K562 (cell line): ENCODE measurements around the gene TFF1. TPM values are rescaled to one million over a fixed set of nuclear protein-coding genes. Genes with fewer than 3 reads are reported as not detected.

ENCODE experiments used
- ATAC-seq: fragments of 200-7000 bp; cut with Tn5 transposase; 3 replicates; pipeline ENCODE4 v1.9.1; 2020; ENCODE audit warnings: moderate library complexity
- BruUV-seq: library from RNA; stranded (reverse); fragments of 400-500 nt; replicated peaks from 2 replicates; lab custom pipeline; 2021; lab: Mats Ljungman, UMichigan
- CTCF ChIA-PET: fragments of 300-600 bp; formaldehyde crosslinking; extraction: SDS; loops from one replicate; lab custom pipeline; 2021; ENCODE audit warnings: low intra/inter-chr PET ratio; lab: Yijun Ruan, JAX
- POLR2A ChIA-PET: fragments of 300-600, 350-650 bp; sonication (Branson Sonifier 250); formaldehyde crosslinking; extraction: SDS; loops from one replicate; lab custom pipeline; 2021; ENCODE audit warnings: antibody characterized with exemption, inconsistent platforms; lab: Yijun Ruan, JAX
- DNase-seq, 4 experiments: peaks; one replicate each; pipeline versions ENCODE4 v3.0.0 to v3.0.0-alpha.2; 2011 to 2018; ENCODE audit warnings: low spot score in 3 of 4, mixed read lengths in 3 of 4; ENCODE audit errors: extremely low read depth in 1 of 4
- FAIRE-seq: peaks from 2 replicates; lab custom pipeline; 2011; peaks lifted over from hg19 to GRCh38; lab: Jason Lieb, UNC
- H2AFZ ChIP-seq: 2 replicates; pipeline ENCODE4 v1.6.0; 2011; ENCODE audit warnings: low read depth, low read length, control low read depth, inconsistent platforms
- H3K27ac ChIP-seq: fragments of 200-600 bp; 3 replicates; pipeline ENCODE4 v1.8.0; 2011; ENCODE audit warnings: low read depth, mild to moderate bottlenecking, control low read depth, inconsistent platforms, low read length, moderate library complexity, mixed read lengths; ENCODE audit errors: extremely low read depth
- H3K27me3 ChIP-seq, 2 experiments: fragments of 300-600 bp in 1 of 2; 2 replicates in 1 of 2; 3 replicates in 1 of 2; pipeline versions ENCODE4 v1.6.0 to v1.8.0; 2011; ENCODE audit warnings: inconsistent platforms in 2 of 2, low read length in 2 of 2, mild to moderate bottlenecking in 1 of 2, mixed read lengths in 1 of 2, moderate library complexity in 1 of 2; ENCODE audit not compliant: control insufficient read depth in 2 of 2, insufficient read depth in 2 of 2
- H3K36me3 ChIP-seq: fragments of 300-600 bp; 3 replicates; pipeline ENCODE4 v1.8.0; 2011; ENCODE audit warnings: mild to moderate bottlenecking, low read length, inconsistent platforms; ENCODE audit not compliant: control insufficient read depth, insufficient read depth
- H3K4me1 ChIP-seq, 2 experiments: fragments of 200-600 bp in 1 of 2; replicated peaks in 1 of 2; 2 replicates in 1 of 2; 3 replicates in 1 of 2; pipeline versions ENCODE4 v1.5.1 to v1.8.0; 2011; ENCODE audit warnings: inconsistent platforms in 2 of 2, low read length in 2 of 2, mild to moderate bottlenecking in 1 of 2, mixed read lengths in 1 of 2, moderate library complexity in 1 of 2; ENCODE audit not compliant: control insufficient read depth in 2 of 2, insufficient read depth in 2 of 2
- H3K4me2 ChIP-seq: 2 replicates; pipeline ENCODE4 v1.6.1; 2011; ENCODE audit warnings: low read length, control low read depth, inconsistent platforms, mixed read lengths; ENCODE audit not compliant: insufficient read depth
- H3K4me3 ChIP-seq: fragments of 200-600 bp; sonication (generic), shearing (Covaris generic); 2 replicates; pipeline ENCODE4 v1.5.1; 2016; ENCODE audit warnings: control low read depth, inconsistent platforms
- H3K79me2 ChIP-seq: fragments of 200-600 bp; 3 replicates; pipeline ENCODE4 v1.8.0; 2011; ENCODE audit warnings: low read length, inconsistent platforms; ENCODE audit not compliant: control insufficient read depth, insufficient read depth
- H3K9ac ChIP-seq, 2 experiments: 2 replicates each; pipeline versions ENCODE4 v1.6.0 to v1.6.1; 2011; ENCODE audit warnings: low read depth in 2 of 2, low read length in 2 of 2, control low read depth in 1 of 2, inconsistent platforms in 1 of 2, mild to moderate bottlenecking in 1 of 2, mixed read lengths in 1 of 2; ENCODE audit not compliant: insufficient read depth in 1 of 2
- H3K9me1 ChIP-seq: one replicate; pipeline ENCODE4 v1.6.0; 2011; ENCODE audit warnings: inconsistent platforms, mild to moderate bottlenecking, low read length, moderate library complexity; ENCODE audit not compliant: control insufficient read depth, insufficient read depth
- H3K9me3 ChIP-seq: replicated peaks from 2 replicates; pipeline ENCODE4 v1.5.1; 2011; ENCODE audit warnings: low read depth, low read length, inconsistent platforms; ENCODE audit not compliant: control insufficient read depth, insufficient read depth
- H4K20me1 ChIP-seq: replicated peaks from 2 replicates; pipeline ENCODE4 v1.6.1; 2011; ENCODE audit warnings: low read length, inconsistent platforms, mixed read lengths; ENCODE audit not compliant: control insufficient read depth, insufficient read depth
- CBX3 ChIP-seq, 2 experiments: IDR thresholded peaks; 1 replicate in 1 of 2; 2 replicates in 1 of 2; pipeline ENCODE4 v1.6.1; 2012; ENCODE audit warnings: inconsistent platforms in 2 of 2, low read length in 2 of 2, borderline replicate concordance in 1 of 2, control low read depth in 1 of 2
- EHMT2 ChIP-seq: fragments of 450-650 bp; IDR thresholded peaks from 2 replicates; pipeline ENCODE4 v1.6.1; 2018; ENCODE audit warnings: antibody characterized with exemption
- HNRNPUL1 ChIP-seq: fragments of 200-400 bp; formaldehyde crosslinking; IDR thresholded peaks from 2 replicates; pipeline ENCODE4 v1.6.1; 2017; ENCODE audit warnings: low read length
- IRF9 ChIP-seq: fragments of 450-650 bp; IDR thresholded peaks from 2 replicates; pipeline ENCODE4 v1.6.1; 2016; ENCODE audit warnings: missing biosample characterization, missing genetic modification characterization
- PML ChIP-seq: IDR thresholded peaks from 2 replicates; pipeline ENCODE4 v1.6.1; 2012; ENCODE audit warnings: low read length, inconsistent platforms
- PURB ChIP-seq: sonication (generic); formaldehyde crosslinking; IDR thresholded peaks from 2 replicates; pipeline ENCODE4 v1.9.0; 2021; ENCODE audit warnings: low read depth, mild to moderate bottlenecking, missing genetic modification reagents
- RHOXF2B ChIP-seq: fragments of 250-450 bp; sonication (Bioruptor Pico); conservative IDR thresholded peaks from 2 replicates; pipeline ENCODE4 v1.5.1; 2021
- SMARCE1 ChIP-seq: fragments of 450-650 bp; IDR thresholded peaks from 2 replicates; pipeline ENCODE4 v1.7.1; 2016; ENCODE audit warnings: mild to moderate bottlenecking
- TFE3 ChIP-seq: fragments of 450-650 bp; formaldehyde crosslinking; IDR thresholded peaks from 2 replicates; pipeline ENCODE4 v1.4.0; 2020; ENCODE audit warnings: mild to moderate bottlenecking, mixed read lengths
- WHSC1 ChIP-seq: IDR thresholded peaks from one replicate; pipeline ENCODE4 v1.6.1; 2012; ENCODE audit warnings: low read length, control low read depth, inconsistent platforms
- ZFP30 ChIP-seq: fragments of 250-450 bp; sonication (Bioruptor Pico); IDR thresholded peaks from 2 replicates; pipeline ENCODE4 v1.8.0; 2022; ENCODE audit warnings: moderate library complexity, mild to moderate bottlenecking, inconsistent platforms, borderline replicate concordance
- ZFX ChIP-seq: sonication (generic); formaldehyde crosslinking; IDR thresholded peaks from 2 replicates; pipeline ENCODE4 v1.8.0; 2022; ENCODE audit warnings: mild to moderate bottlenecking, missing genetic modification reagents, moderate library complexity
- WGBS: fragments of 100-300 bp; shearing (Covaris generic); methylation state at CpG from one replicate; pipeline ENCODE4 v1.1.6; 2016; ENCODE audit warnings: low coverage, mixed read lengths; ENCODE audit not compliant: insufficient coverage; ENCODE audit errors: missing lambda C conversion rate; 5-methylcytosine and 5-hydroxymethylcytosine counted together
- in situ Hi-C: fragments of 300-500 bp; cut with MboI; formaldehyde crosslinking; loops from 4 replicates; pipeline ENCODE4 v1.15.0; 2018; ENCODE audit warnings: inconsistent platforms, mixed read lengths
- intact Hi-C: fragments of 100-400 bp; cut with micrococcal nuclease; formaldehyde crosslinking; loops from 2 replicates; pipeline ENCODE4 v1.14.2; 2022
- polyA plus RNA-seq, 8 experiments: library from polyadenylated mRNA; depleted of rRNA in 4 of 8; stranded (reverse) in 5 of 8; unstranded in 3 of 8; fragments of >200 nt; fragmentation: Nextera tagmentation in 2 of 8; fragmentation: Illumina TruSeq in 1 of 8; extraction: Ambion mirVana in 2 of 8; extraction: Trizol in 1 of 8; gene quantifications; 2 replicates each; pipeline versions ENCODE4 v1.2.1 to v1.2.3, GENCODE V29; 2011 to 2014; ENCODE audit warnings: inconsistent platforms in 1 of 8, missing spikeins in 1 of 8
- total RNA-seq, 7 experiments: library from RNA; depleted of rRNA in 6 of 7; stranded (reverse); fragments of >200 nt in 6 of 7; fragmentation: Illumina TruSeq in 2 of 7; extraction: Trizol in 2 of 7; gene quantifications; 2 replicates each; pipeline versions ENCODE4 v1.2.1 to v1.2.3, GENCODE V29; 2011 to 2021; ENCODE audit warnings: low replicate concordance in 1 of 7

Gene TFF1
- total and polyA plus RNA-seq, 9 of the 15 experiments (the other 6 are each of a cell fraction or from before 2014, with no cell fraction given), result 0.31 TPM; not detected in 8

GRCh38 chr21:42413500-42413899 is 47.2 kb upstream of the TFF1 start:
- ChIA-PET POLR2A (interaction anchor here (0.6 to 1.3 kb wide), 2 partner anchors 13 to 28 kb away, joined by 3 to 6 read pairs; no protein-coding TSS in a partner anchor), CTCF (interaction anchor here (0.5 kb wide), 1 partner anchor 115 kb away, joined by 3 read pairs; no protein-coding TSS in a partner anchor)
- in situ Hi-C loops (no loop called here), intact Hi-C loops (no loop called here)
- H3K4me3 ChIP-seq, result no peak overlapping the region
- peaks cover 3% of the 10 kb centered on the region for H3K9me1 ChIP-seq
- no peak overlapping the region for H3K27ac ChIP-seq
- FAIRE-seq, result no peak
- no peaks in the 10 kb centered on the region for H3K27me3 ChIP-seq
- peaks cover 11 to 20% of the 10 kb centered on the region in 2 experiments; a peak in 4 of 5 replicates for H3K4me1 ChIP-seq
- BruUV-seq, result no TSS peak
- ATAC-seq, result no peak
- WGBS, result 68% methylated on average over 4 of the region's 4 CpGs
- H3K9me3 ChIP-seq, result no peaks in the 10 kb centered on the region
- no peak for DNase-seq
- H3K4me2 ChIP-seq, result no peak overlapping the region
- H3K79me2 ChIP-seq, result no peaks in the 10 kb centered on the region
- peaks cover 4% of the 10 kb centered on the region; the same call in 2 of the 3 replicates for H3K36me3 ChIP-seq
- H2AFZ ChIP-seq, result no peak overlapping the region
- no peaks in the 10 kb centered on the region; the same call in 1 of the 2 replicates for H4K20me1 ChIP-seq
- TF ChIP-seq EHMT2 (no peak), CBX3 (IDR thresholded peaks at IDR 0.05; ENCODE audit: borderline replicate concordance in 1 of 2, low read length in 2 of 2) (no peak)
- H3K9ac ChIP-seq, result no peak overlapping the region

- no peak for DNase-seq
- WGBS, result 65% methylated on average over 14 of the region's 14 CpGs
- no peak for TF ChIP-seq WHSC1
- TF ChIP-seq PML, result no peak
- TF ChIP-seq ZFX (CRISPR knock-in tag), result no peak
- TF ChIP-seq SMARCE1, result no peak
- no peak for TF ChIP-seq PURB (CRISPR knock-in tag)
- TF ChIP-seq HNRNPUL1, result no peak
- no peak for TF ChIP-seq TFE3
- TF ChIP-seq IRF9 (tag), result no peak
- TF ChIP-seq RHOXF2B (CRISPR knock-in tag), result no peak
- TF ChIP-seq ZFP30 (CRISPR knock-in tag), result no peak
- TF ChIP-seq, all 486 proteins: peak for 0
- Histone ChIP-seq H3K36me3 (peaks cover 4% of the 10 kb centered on the region; the same call in 2 of the 3 replicates), H4K20me1 (no peaks in the 10 kb centered on the region; the same call in 1 of the 2 replicates), H3K9me3 (no peaks in the 10 kb centered on the region), H3K27ac (no peak overlapping the region), H3K9me1 (peaks cover 3% of the 10 kb centered on the region), H3K27me3 (no peaks in the 10 kb centered on the region), H3K4me2 (no peak overlapping the region), H3K4me1 (peaks cover 11 to 20% of the 10 kb centered on the region in 2 experiments; a peak in 4 of 5 replicates), H3K4me3 (no peak overlapping the region), H2AFZ (no peak overlapping the region), H3K79me2 (no peaks in the 10 kb centered on the region), H3K9ac (no peak overlapping the region)
- intact Hi-C loops, result no loop called here
- ChIA-PET CTCF (no interaction called here), POLR2A (interaction anchor here (0.6 to 1.3 kb wide), 2 partner anchors 13 to 29 kb away, joined by 3 to 6 read pairs; no protein-coding TSS in a partner anchor)
- no peak for ATAC-seq
- no TSS peak for BruUV-seq
- no peak for FAIRE-seq
- in situ Hi-C loops, result no loop called here
Measured at GRCh38 chr21:42413093-42413492, 46.8 kb upstream of the TFF1 start.
